AG09309 (cell line): ENCODE data around the gene ATRIP.

ENCODE experiments used
- DNase-seq: peaks from one replicate; pipeline ENCODE4 v3.0.0-alpha.2; 2010; ENCODE audit warnings: low read depth
- H3K4me3 ChIP-seq: 2 replicates; pipeline ENCODE4 v1.5.1; 2011; ENCODE audit warnings: mild to moderate bottlenecking, low read depth, low read length, moderate library complexity; ENCODE audit not compliant: control insufficient read depth
- CTCF ChIP-seq: IDR thresholded peaks from 2 replicates; pipeline ENCODE4 v1.5.1; 2011; ENCODE audit warnings: mild to moderate bottlenecking, low read depth, low read length, inconsistent platforms; ENCODE audit not compliant: insufficient read depth, control insufficient read depth; ENCODE audit errors: missing control alignments

ATRIP gene

GRCh38 chr3:48500656-48501055 is 54.1 kb downstream of the ATRIP start:
- no peak overlapping the region for H3K4me3 ChIP-seq
- TF ChIP-seq CTCF, result no peak
- no peak for DNase-seq

- TF ChIP-seq CTCF, result no peak
- DNase-seq, result no peak
- H3K4me3 ChIP-seq, result no peak overlapping the region
Observed at GRCh38 chr3:48501196-48501595, 54.7 kb downstream of the ATRIP start.

GRCh38 chr3:48502121-48502520 is 55.6 kb downstream of the ATRIP start:
- TF ChIP-seq CTCF, result no peak
- no peak overlapping the region for H3K4me3 ChIP-seq
- no peak for DNase-seq

GRCh38 chr3:48502728-48503168 is 56.2 kb downstream of the ATRIP start:
- peak overlapping the region; percentile 82 for H3K4me3 ChIP-seq
- no peak for DNase-seq
- TF ChIP-seq CTCF, result no peak

GRCh38 chr3:48503401-48504050 is 57.0 kb downstream of the ATRIP start:
- TF ChIP-seq CTCF, result no peak
- no peak for DNase-seq
- peak overlapping the region; percentile 82 for H3K4me3 ChIP-seq

GRCh38 chr3:48504051-48504946 is 57.8 kb downstream of the ATRIP start, which contains the start of gene SHISA5:
Gene SHISA5 (minus strand): TSS chr3:48504174. CDS start chr3:48504094, 80 bp downstream.
- TF ChIP-seq CTCF, result no peak
- peak within 1 kb of the TSS; percentile 82 for H3K4me3 ChIP-seq
- DNase-seq, result no peak
